ENCODE data around the gene OR2B2.

GRCh38 chr6:27865850-27866356, 46.3 kb downstream of the OR2B2 start:
- TF ChIP-seq POLR2A (IDR thresholded peaks at IDR 0.05) (no peak), CTCF (IDR thresholded peaks at IDR 0.05) (no peak)

All from right lobe of liver (tissue), 4 donors.